Left forelimb (tissue), 1 donor: ENCODE data around the gene ARID4B.

Experiments
- DNase-seq: peaks from one replicate; pipeline ENCODE4 v3.0.0-alpha.2; 2018; ENCODE audit warnings: low spot score

Gene ARID4B

DNA sequence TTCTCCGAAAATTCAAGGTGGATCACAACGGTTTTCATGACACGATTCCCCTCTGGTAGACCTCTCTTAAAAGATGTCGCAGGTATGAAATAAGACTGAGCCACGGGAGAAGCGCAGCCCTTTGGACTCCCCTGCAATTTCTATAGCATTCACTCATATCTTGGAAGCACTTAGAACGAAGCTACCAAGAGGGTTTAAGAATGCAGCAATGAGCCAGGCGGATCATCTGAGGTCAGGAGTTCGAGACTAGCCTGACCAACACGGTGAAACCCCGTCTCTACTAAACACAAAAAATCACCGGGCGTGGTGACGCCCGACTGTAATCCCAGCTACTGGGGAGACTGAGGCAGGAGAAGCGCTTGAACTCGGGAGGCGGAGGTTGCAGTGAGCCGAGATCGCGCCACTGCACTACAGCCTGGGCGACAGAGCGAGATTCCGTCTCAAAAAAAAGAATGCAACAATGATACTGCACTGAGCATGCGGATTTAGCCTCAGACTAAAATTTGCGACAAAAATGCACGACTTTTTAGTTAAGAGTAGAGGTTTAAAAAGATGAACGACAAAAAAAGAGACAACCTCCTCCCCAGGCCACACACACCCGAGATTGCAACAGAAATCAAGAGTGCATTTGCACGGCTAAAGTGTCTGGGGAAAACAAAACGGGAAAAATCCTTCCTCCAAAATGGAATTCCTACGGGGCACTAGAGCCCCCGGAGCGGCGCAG, 200.1 kb downstream of the ARID4B start:
- no peak for DNase-seq

GRCh38 chr1:235127203-235127602, 200.8 kb downstream of the ARID4B start:
- DNase-seq, result no peak

DNA sequence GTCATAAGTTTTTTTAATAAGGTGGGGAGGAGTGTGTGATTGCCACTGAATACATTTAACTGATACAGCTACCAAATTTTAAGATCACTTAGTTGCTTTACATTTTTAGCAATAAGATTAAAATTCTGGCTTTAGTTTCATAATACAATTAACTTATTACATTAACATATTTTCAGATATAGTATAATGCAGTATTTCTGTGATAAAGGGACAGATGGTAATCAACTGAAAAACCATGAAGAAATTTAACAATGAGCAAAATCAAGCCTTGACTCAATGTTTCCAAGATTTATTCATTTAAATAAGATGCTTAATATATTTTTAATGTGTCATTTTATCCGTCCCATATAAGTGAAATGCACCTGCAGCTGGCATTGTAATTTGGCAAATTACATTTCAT, 203.3 kb downstream of the ARID4B start:
- DNase-seq, result no peak

DNA sequence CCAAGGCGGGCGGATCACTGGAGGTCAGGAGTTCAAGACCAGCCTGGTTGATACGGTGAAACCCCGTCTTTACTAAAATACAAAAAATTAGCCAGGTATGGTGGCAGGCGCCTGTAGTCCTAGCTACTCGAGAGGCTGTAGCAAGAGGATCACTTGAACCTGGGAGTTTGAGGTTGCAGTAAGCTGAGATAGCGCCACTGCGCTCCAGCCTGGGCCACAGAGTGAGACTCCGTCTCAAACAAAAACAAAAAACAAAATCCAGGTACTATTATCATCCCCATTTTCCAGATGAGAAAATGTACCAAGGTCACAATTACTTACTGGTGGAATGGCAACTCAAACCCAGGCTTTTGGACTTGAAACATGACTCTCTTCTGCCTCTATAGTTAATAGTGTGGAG, 203.9 kb downstream of the ARID4B start:
- DNase-seq, result no peak

DNA sequence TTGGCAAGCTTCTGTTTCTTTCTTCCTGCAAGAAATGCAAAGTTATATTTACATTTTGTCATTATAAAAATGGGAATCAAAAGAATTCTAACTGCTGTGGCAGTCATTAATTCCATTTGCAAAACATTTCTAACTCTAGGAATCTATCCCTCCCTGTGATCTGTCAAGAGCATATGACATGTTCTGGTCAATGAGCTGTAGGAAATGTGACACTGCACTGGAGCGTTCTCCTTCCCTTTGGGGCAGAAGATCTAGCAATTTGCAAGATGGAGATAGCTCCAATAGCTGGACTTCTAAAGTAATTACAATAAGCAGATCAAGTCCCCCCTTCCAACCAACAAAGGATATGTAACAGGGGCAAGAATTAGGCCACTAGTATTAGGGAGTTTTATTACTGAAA, 205.6 kb downstream of the ARID4B start:
- DNase-seq, result no peak
